Epidermal melanocyte (primary cell): ENCODE data around the gene KLHDC4.
"Not testable (repeated sequence)": the region's sequence is repeated elsewhere in the genome, so short reads cannot be mapped to it uniquely, and the experiment has no call there.

Experiments
- DNase-seq: peaks from one replicate; pipeline ENCODE4 v3.0.0; 2011; ENCODE audit warnings: low spot score; ENCODE audit not compliant: insufficient read length

KLHDC4 gene

GRCh38 chr16:87685405-87685755, 80.4 kb downstream of the KLHDC4 start:
- DNase-seq, result no peak

- DNase-seq, result no peak
Measured at GRCh38 chr16:87684711-87685404, 80.9 kb downstream of the KLHDC4 start.

- DNase-seq, result no peak
Measured at GRCh38 chr16:87684106-87684677, 81.6 kb downstream of the KLHDC4 start.

- DNase-seq, result no peak
Measured at GRCh38 chr16:87682852-87683399, 82.9 kb downstream of the KLHDC4 start.

- DNase-seq, result no peak
Measured at GRCh38 chr16:87681981-87682570, 83.7 kb downstream of the KLHDC4 start.

- DNase-seq, result not testable (repeated sequence)
Measured at GRCh38 chr16:87681051-87681602, 84.7 kb downstream of the KLHDC4 start.

GRCh38 chr16:87680272-87680644, 85.5 kb downstream of the KLHDC4 start:
- DNase-seq, result no peak

GRCh38 chr16:87679593-87680271, 86.1 kb downstream of the KLHDC4 start:
- no peak for DNase-seq

GRCh38 chr16:87678618-87679017, 87.2 kb downstream of the KLHDC4 start:
- no peak for DNase-seq

GRCh38 chr16:87677830-87678229, 88.0 kb downstream of the KLHDC4 start:
- no peak for DNase-seq

GRCh38 chr16:87675111-87675719, 90.6 kb downstream of the KLHDC4 start:
- DNase-seq, result no peak

- no peak for DNase-seq
Measured at GRCh38 chr16:87674419-87674818, 91.4 kb downstream of the KLHDC4 start.

GRCh38 chr16:87671715-87672270, 94.0 kb downstream of the KLHDC4 start:
- DNase-seq, result no peak

- no peak for DNase-seq
Measured at GRCh38 chr16:87671221-87671620, 94.6 kb downstream of the KLHDC4 start.

- no peak for DNase-seq
Measured at GRCh38 chr16:87669672-87670071, 96.1 kb downstream of the KLHDC4 start.

GRCh38 chr16:87667946-87668345, 97.8 kb downstream of the KLHDC4 start:
- DNase-seq, result no peak

- no peak for DNase-seq
Measured at GRCh38 chr16:87667443-87667842, 98.3 kb downstream of the KLHDC4 start.

GRCh38 chr16:87666919-87667318, 98.9 kb downstream of the KLHDC4 start:
- no peak for DNase-seq

- no peak for DNase-seq
Measured at GRCh38 chr16:87665193-87665592, 100.6 kb downstream of the KLHDC4 start.

GRCh38 chr16:87664792-87665191, 101.0 kb downstream of the KLHDC4 start:
- no peak for DNase-seq
